A673 (cell line): ENCODE data around the gene SYK. TPM values are rescaled to one million over a fixed set of nuclear protein-coding genes. Genes with fewer than 3 reads are reported as not detected.

Experiments used
- BruUV-seq: library from RNA; stranded (reverse); fragments of 400-500 nt; replicated peaks from 2 replicates; lab custom pipeline; 2021; lab: Mats Ljungman, UMichigan
- CTCF ChIA-PET: fragments of 300-600 bp; sonication (Branson Sonifier 250); formaldehyde crosslinking; loops from one replicate; lab custom pipeline; 2022; ENCODE audit warnings: antibody characterized with exemption; lab: Charles Lee
- POLR2A ChIA-PET: fragments of 300-600 bp; sonication (Branson Sonifier 250); formaldehyde crosslinking; loops from one replicate; lab custom pipeline; 2022; ENCODE audit warnings: antibody characterized with exemption; ENCODE audit not compliant: low non-redundant PET; lab: Charles Lee
- DNase-seq: peaks from one replicate; pipeline ENCODE4 v3.0.0-alpha.2; 2015; ENCODE audit warnings: low spot score
- H3K27ac ChIP-seq: fragments of 200-600 bp; sonication (generic); 2 replicates; pipeline ENCODE4 v1.5.1; 2016; ENCODE audit warnings: mixed run types, low read depth, mild to moderate bottlenecking, mixed read lengths, antibody characterized with exemption, low read length; ENCODE audit not compliant: poor library complexity, severe bottlenecking
- H3K27me3 ChIP-seq: fragments of 200-600 bp; sonication (generic); replicated peaks from 2 replicates; pipeline ENCODE4 v1.6.1; 2017; ENCODE audit warnings: mixed run types, low read depth, mild to moderate bottlenecking, mixed read lengths, antibody characterized with exemption, low read length; ENCODE audit not compliant: insufficient read depth, poor library complexity
- H3K36me3 ChIP-seq: fragments of 200-600 bp; sonication (generic); 2 replicates; pipeline ENCODE4 v1.6.1; 2016; ENCODE audit warnings: mixed run types, mild to moderate bottlenecking, mixed read lengths, antibody characterized with exemption, low read length; ENCODE audit not compliant: insufficient read depth, poor library complexity, severe bottlenecking
- H3K4me1 ChIP-seq: fragments of 200-600 bp; sonication (generic); 2 replicates; pipeline ENCODE4 v1.6.1; 2017; ENCODE audit warnings: mixed run types, mild to moderate bottlenecking, mixed read lengths, antibody characterized with exemption, low read length; ENCODE audit not compliant: insufficient read depth, poor library complexity, severe bottlenecking
- H3K4me3 ChIP-seq: fragments of 200-600 bp; sonication (generic); 2 replicates; pipeline ENCODE4 v1.5.1; 2016; ENCODE audit warnings: low read depth, mixed run types, mild to moderate bottlenecking, mixed read lengths, low read length; ENCODE audit not compliant: poor library complexity, severe bottlenecking
- H3K9me3 ChIP-seq: fragments of 200-600 bp; sonication (generic); 2 replicates; pipeline ENCODE4 v1.6.1; 2016; ENCODE audit warnings: mixed run types, low read depth, mild to moderate bottlenecking, mixed read lengths, antibody characterized with exemption, low read length; ENCODE audit not compliant: poor library complexity, severe bottlenecking
- EZH2 ChIP-seq: fragments of 200-600 bp; sonication (generic); IDR thresholded peaks from 2 replicates; pipeline ENCODE4 v1.6.1; 2017; ENCODE audit warnings: borderline replicate concordance, low read depth, mild to moderate bottlenecking, mixed read lengths, antibody characterized with exemption, low read length; ENCODE audit not compliant: poor library complexity, severe bottlenecking
- intact Hi-C: fragments of 100-400 bp; cut with micrococcal nuclease; formaldehyde crosslinking; loops from one replicate; pipeline ENCODE4 v1.10.0; 2022; ENCODE audit not compliant: unreplicated experiment
- total RNA-seq: library from RNA; stranded (reverse); gene quantifications from 2 replicates; pipeline ENCODE4 v1.2.3, GENCODE V29; 2021
- TF ChIP-seq, protein P1 (sequence below): fragments of 300-800, 200-600 bp; sonication (generic); conservative IDR thresholded peaks from 2 replicates; pipeline ENCODE4 v1.5.1; 2017; ENCODE audit warnings: low read depth, mild to moderate bottlenecking, antibody characterized with exemption, low read length, moderate library complexity, mixed read lengths

Gene SYK
- total RNA-seq, 1 experiment from 2014 or later, result 14.9 TPM

DNA sequence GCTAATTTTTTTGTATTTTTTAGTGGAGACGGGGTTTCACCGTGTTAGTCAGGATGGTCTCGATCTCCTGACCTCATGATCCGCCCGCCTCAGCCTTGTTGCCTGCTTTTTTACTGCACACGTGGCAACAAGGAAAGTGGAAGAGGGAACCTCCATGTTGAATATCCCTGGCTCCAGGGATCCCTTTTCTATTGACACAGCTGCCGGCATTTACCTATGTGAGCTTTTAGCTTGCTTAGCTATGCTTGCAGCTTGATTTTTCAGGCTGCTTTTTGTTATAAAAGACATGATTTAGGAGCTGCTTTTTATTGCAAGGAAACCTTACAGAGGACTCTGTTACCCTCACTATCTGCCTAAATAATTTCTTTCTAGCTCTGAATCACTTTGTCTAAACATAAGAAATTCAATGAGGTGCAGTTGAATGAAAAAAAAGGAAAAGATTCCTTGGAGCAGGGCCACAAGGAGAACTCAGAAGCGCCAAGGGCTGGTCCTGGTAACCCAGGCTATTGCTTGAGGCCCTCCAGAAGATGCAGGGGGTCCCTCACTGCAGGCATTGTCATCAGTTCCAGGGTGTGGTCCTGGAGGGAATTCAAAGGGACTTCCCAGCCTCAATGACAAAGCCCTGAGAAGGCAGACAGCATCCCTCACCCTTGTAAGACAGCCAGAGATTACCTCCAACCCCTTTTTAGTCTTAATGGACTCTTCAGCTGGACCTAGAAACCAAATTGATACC is 89.9 kb downstream of the SYK start:
- no peak for DNase-seq

GRCh38 chr9:90892918-90893317 is 91.3 kb downstream of the SYK start:
- POLR2A ChIA-PET, result no interaction called here
- H3K36me3 ChIP-seq, result no peaks in the 10 kb centered on the region
- no peak overlapping the region for H3K27ac ChIP-seq
- no peaks in the 10 kb centered on the region for H3K9me3 ChIP-seq
- no peaks in the 10 kb centered on the region for H3K27me3 ChIP-seq
- no peak overlapping the region for H3K4me3 ChIP-seq
- no peak for TF ChIP-seq EZH2
- TF ChIP-seq, protein P1, sequence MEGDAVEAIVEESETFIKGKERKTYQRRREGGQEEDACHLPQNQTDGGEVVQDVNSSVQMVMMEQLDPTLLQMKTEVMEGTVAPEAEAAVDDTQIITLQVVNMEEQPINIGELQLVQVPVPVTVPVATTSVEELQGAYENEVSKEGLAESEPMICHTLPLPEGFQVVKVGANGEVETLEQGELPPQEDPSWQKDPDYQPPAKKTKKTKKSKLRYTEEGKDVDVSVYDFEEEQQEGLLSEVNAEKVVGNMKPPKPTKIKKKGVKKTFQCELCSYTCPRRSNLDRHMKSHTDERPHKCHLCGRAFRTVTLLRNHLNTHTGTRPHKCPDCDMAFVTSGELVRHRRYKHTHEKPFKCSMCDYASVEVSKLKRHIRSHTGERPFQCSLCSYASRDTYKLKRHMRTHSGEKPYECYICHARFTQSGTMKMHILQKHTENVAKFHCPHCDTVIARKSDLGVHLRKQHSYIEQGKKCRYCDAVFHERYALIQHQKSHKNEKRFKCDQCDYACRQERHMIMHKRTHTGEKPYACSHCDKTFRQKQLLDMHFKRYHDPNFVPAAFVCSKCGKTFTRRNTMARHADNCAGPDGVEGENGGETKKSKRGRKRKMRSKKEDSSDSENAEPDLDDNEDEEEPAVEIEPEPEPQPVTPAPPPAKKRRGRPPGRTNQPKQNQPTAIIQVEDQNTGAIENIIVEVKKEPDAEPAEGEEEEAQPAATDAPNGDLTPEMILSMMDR, result no peak
- H3K4me1 ChIP-seq, result no peaks in the 10 kb centered on the region
- CTCF ChIA-PET, result no interaction called here
- intact Hi-C loops, result no loop called here
- no peak for DNase-seq
- BruUV-seq, result no TSS peak

More for the DNA sequence above, 89.9 kb downstream of the SYK start:
- H3K4me3 ChIP-seq, result no peak overlapping the region
- BruUV-seq, result no TSS peak
- intact Hi-C loops, result no loop called here
- no peaks in the 10 kb centered on the region for H3K27me3 ChIP-seq
- H3K27ac ChIP-seq, result no peak overlapping the region
- no peaks in the 10 kb centered on the region for H3K36me3 ChIP-seq
- TF ChIP-seq, protein P1, result no peak
- no peak for TF ChIP-seq EZH2
- ChIA-PET POLR2A (no interaction called here), CTCF (no interaction called here)
- no peaks in the 10 kb centered on the region for H3K9me3 ChIP-seq
- H3K4me1 ChIP-seq, result no peaks in the 10 kb centered on the region

DNA sequence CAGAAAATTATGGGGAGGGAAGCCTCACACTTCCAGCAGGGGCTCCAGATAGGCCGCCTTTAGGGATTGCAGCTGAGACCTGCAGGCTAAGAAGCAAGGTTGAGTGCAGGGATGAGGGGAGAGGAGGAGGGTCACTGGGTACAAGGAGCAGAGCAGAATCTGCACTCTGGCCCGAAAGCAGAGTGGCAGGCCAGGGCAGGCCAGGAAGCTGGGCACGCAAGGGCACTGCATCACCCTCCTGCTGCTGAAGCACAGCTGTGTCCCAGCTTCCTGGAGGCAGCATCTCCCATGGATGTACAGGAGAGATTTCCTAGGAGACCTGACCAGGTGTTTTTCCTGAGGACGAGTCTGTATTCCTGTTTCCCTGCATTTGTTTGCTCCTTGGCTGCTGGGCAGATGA is 92.1 kb downstream of the SYK start:
- Histone ChIP-seq H3K9me3 (no peaks in the 10 kb centered on the region), H3K36me3 (no peaks in the 10 kb centered on the region), H3K4me1 (no peaks in the 10 kb centered on the region), H3K27me3 (no peaks in the 10 kb centered on the region), H3K4me3 (no peak overlapping the region), H3K27ac (no peak overlapping the region)
- DNase-seq, result no peak
- intact Hi-C loops, result no loop called here
- TF ChIP-seq EZH2, result no peak
- TF ChIP-seq, protein P1, result no peak
- BruUV-seq, result no TSS peak
- ChIA-PET CTCF (no interaction called here), POLR2A (no interaction called here)
